Adipocyte (in vitro differentiated cells): ENCODE results near the gene MFRP.
A peak's percentile ranks its signal among the peaks of the same experiment; 100 is the strongest.

Source experiments
- DNase-seq: peaks from one replicate; pipeline ENCODE4 v3.0.0-alpha.2; 2015; ENCODE audit warnings: low read depth
- H3K27me3 ChIP-seq: replicated peaks from 2 replicates; pipeline ENCODE4 v1.7.0; 2013; ENCODE audit warnings: mild to moderate bottlenecking, low read length, moderate library complexity; ENCODE audit not compliant: control insufficient read depth, insufficient read depth
- H3K36me3 ChIP-seq: 2 replicates; pipeline ENCODE4 v1.7.0; 2013; ENCODE audit warnings: low read length, mild to moderate bottlenecking, moderate library complexity; ENCODE audit not compliant: control insufficient read depth, insufficient read depth, severe bottlenecking
- H3K4me1 ChIP-seq: 2 replicates; pipeline ENCODE4 v1.7.0; 2013; ENCODE audit warnings: mild to moderate bottlenecking, low read length, moderate library complexity; ENCODE audit not compliant: control insufficient read depth, insufficient read depth
- H3K4me3 ChIP-seq: 2 replicates; pipeline ENCODE4 v1.7.0; 2013; ENCODE audit warnings: mild to moderate bottlenecking, low read length, moderate library complexity
- H3K9ac ChIP-seq: 2 replicates; pipeline ENCODE4 v1.7.0; 2013; ENCODE audit warnings: mild to moderate bottlenecking, low read length, moderate library complexity
- H3K9me3 ChIP-seq: 2 replicates; pipeline ENCODE4 v1.7.0; 2013; ENCODE audit warnings: mild to moderate bottlenecking, low read length, moderate library complexity; ENCODE audit not compliant: control insufficient read depth

The MFRP gene

DNA sequence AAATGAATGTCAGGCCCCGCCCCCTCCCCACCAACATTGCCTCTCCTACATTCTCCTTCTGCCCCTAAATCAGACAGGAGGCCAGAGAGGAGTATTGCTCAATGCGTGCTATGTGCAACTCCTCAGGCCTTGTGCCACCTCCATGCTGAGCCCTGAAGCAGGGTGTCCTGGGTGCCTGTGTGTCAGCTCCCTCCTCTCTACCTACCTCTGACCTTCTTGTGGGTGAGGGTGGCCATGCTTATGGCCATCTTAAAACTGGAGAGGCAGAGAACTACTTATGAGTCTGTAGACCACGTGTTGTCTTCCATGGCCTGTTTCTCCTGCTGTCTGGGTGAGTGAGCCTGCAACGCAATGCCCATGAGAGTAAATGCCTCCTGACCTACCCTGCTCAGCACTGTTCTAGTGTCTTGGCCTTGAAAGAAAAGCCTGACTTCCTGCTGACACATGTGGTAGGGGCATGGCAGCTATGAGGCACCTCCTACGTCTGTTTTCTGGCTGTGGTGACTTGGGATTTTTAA is 40.1 kb downstream of the MFRP start:
- peak; percentile 66 for DNase-seq
- Histone ChIP-seq H3K9ac (peak overlapping the region; percentile 86), H3K36me3 (peaks cover 58% of the 10 kb centered on the region), H3K4me3 (no peak overlapping the region), H3K9me3 (no peaks in the 10 kb centered on the region), H3K4me1 (peaks cover 32% of the 10 kb centered on the region), H3K27me3 (no peaks in the 10 kb centered on the region)

- DNase-seq = peak; percentile 26
- H3K4me1 ChIP-seq = peaks cover 32% of the 10 kb centered on the region
- H3K36me3 ChIP-seq = peaks cover 58% of the 10 kb centered on the region
- no peaks in the 10 kb centered on the region for H3K27me3 ChIP-seq
- H3K9ac ChIP-seq = peak overlapping the region; percentile 86
- no peaks in the 10 kb centered on the region for H3K9me3 ChIP-seq
- peak overlapping the region; percentile 1 for H3K4me3 ChIP-seq
Observed at GRCh38 chr11:119305556-119306372, 40.7 kb downstream of the MFRP start.

- peaks cover 61% of the 10 kb centered on the region for H3K36me3 ChIP-seq
- H3K27me3 ChIP-seq = no peaks in the 10 kb centered on the region
- H3K9me3 ChIP-seq = no peaks in the 10 kb centered on the region
- no peak overlapping the region for H3K9ac ChIP-seq
- peaks cover 47% of the 10 kb centered on the region for H3K4me1 ChIP-seq
- H3K4me3 ChIP-seq = no peak overlapping the region
- no peak for DNase-seq
Observed at GRCh38 chr11:119303227-119303718, 43.2 kb downstream of the MFRP start.

GRCh38 chr11:119300198-119300964 is 46.1 kb downstream of the MFRP start:
- Histone ChIP-seq H3K4me3 (no peak overlapping the region), H3K9ac (no peak overlapping the region), H3K27me3 (no peaks in the 10 kb centered on the region), H3K36me3 (peaks cover 76% of the 10 kb centered on the region), H3K9me3 (no peaks in the 10 kb centered on the region), H3K4me1 (peaks cover 35% of the 10 kb centered on the region)
- no peak for DNase-seq

DNA sequence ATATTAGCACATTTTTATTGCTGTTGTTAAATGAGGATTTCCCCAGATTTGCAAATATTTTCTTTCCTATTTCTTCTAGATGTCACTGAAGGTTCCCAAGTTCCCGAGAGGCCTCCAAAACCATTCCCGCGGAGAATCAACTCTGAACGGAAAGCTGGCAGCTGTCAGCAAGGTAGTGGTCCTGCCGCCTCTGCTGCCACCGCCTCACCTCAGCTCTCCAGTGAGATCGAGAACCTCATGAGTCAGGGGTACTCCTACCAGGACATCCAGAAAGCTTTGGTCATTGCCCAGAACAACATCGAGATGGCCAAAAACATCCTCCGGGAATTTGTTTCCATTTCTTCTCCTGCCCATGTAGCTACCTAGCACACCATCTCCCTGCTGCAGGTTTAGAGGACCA is 47.1 kb downstream of the MFRP start:
- no peak overlapping the region for H3K9ac ChIP-seq
- H3K36me3 ChIP-seq = peaks cover 76% of the 10 kb centered on the region
- no peaks in the 10 kb centered on the region for H3K27me3 ChIP-seq
- no peak overlapping the region for H3K4me3 ChIP-seq
- no peaks in the 10 kb centered on the region for H3K9me3 ChIP-seq
- DNase-seq = no peak
- H3K4me1 ChIP-seq = peaks cover 40% of the 10 kb centered on the region

- Histone ChIP-seq H3K27me3 (no peaks in the 10 kb centered on the region), H3K4me3 (no peak overlapping the region), H3K36me3 (peaks cover 69% of the 10 kb centered on the region)
Observed at GRCh38 chr11:119298726-119299125, 47.8 kb downstream of the MFRP start.

DNA sequence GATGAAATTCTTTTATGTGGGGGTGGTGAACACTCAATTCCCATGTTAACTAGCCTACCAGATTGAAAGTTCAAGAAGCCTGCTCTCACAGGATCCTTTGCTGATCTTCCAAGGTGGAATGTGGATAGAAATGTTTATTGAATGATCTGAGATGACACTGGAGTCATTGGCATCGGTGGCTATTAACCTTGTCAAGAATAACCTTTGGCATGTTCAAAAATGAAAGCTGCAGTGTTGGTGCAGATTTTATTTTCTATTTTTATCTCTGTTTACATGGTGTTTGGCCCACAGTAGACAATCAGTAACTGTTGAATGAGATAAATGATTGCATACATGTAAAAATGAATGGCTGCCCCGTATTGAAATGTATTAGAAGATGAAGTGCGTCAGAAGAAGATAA is 48.6 kb downstream of the MFRP start:
- Histone ChIP-seq H3K9me3 (no peaks in the 10 kb centered on the region), H3K36me3 (peaks cover 61% of the 10 kb centered on the region), H3K4me1 (peaks cover 42% of the 10 kb centered on the region), H3K4me3 (no peak overlapping the region), H3K9ac (peak overlapping the region; percentile 2), H3K27me3 (no peaks in the 10 kb centered on the region)
- DNase-seq = no peak

More at GRCh38 chr11:119298726-119299125, 47.8 kb downstream of the MFRP start:
- Histone ChIP-seq H3K9me3 (no peaks in the 10 kb centered on the region), H3K9ac (peak overlapping the region; percentile 2), H3K4me1 (peaks cover 42% of the 10 kb centered on the region)
- DNase-seq = no peak

DNA sequence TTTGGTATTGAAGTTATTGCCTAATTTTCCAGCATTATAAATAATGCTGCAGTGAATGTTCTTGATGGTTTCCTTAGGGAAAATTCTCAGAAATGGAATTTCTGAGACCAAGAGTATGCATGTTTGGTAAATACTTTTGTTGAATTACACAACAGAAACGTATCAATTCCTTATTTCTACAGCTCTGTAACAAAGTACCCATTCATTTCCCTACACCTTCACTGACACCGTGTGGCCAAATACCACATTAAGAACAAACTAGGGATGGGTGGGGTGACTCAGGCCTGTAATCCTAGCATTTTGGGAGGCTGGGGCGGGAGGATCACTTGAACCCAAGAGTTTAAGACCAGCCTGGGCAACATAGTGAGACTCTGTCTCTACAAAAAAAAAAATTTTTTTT is 51.3 kb downstream of the MFRP start:
- Histone ChIP-seq H3K9ac (peak overlapping the region; percentile 55), H3K36me3 (peaks cover 42% of the 10 kb centered on the region), H3K4me1 (peaks cover 42% of the 10 kb centered on the region), H3K27me3 (no peaks in the 10 kb centered on the region), H3K9me3 (peaks cover 10% of the 10 kb centered on the region), H3K4me3 (no peak overlapping the region)
- DNase-seq = peak; percentile 20

DNA sequence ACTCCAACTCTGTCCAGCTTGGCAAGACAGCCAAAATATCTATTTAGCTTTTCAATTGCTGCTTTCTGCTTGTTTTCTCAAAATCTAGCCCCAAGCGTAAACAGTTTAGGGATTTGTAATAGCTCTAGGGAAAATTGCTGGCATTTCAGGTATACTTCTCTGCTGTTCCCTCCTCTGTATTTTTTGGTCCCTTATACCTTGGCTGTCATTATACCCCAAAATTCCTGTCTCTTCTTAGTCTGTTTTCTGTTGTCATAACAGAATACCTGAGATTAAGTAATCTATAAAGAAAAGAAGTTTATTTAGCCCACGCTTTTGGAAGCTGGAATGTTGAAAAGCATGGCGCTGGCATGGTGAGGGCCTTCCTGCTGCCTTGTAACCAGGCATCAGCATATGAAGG is 53.0 kb downstream of the MFRP start:
- no peak for DNase-seq
- H3K4me3 ChIP-seq = no peak overlapping the region
- H3K9me3 ChIP-seq = peaks cover 10% of the 10 kb centered on the region
- H3K4me1 ChIP-seq = peaks cover 29% of the 10 kb centered on the region
- H3K27me3 ChIP-seq = no peaks in the 10 kb centered on the region
- no peak overlapping the region for H3K9ac ChIP-seq
- peaks cover 37% of the 10 kb centered on the region for H3K36me3 ChIP-seq

DNA sequence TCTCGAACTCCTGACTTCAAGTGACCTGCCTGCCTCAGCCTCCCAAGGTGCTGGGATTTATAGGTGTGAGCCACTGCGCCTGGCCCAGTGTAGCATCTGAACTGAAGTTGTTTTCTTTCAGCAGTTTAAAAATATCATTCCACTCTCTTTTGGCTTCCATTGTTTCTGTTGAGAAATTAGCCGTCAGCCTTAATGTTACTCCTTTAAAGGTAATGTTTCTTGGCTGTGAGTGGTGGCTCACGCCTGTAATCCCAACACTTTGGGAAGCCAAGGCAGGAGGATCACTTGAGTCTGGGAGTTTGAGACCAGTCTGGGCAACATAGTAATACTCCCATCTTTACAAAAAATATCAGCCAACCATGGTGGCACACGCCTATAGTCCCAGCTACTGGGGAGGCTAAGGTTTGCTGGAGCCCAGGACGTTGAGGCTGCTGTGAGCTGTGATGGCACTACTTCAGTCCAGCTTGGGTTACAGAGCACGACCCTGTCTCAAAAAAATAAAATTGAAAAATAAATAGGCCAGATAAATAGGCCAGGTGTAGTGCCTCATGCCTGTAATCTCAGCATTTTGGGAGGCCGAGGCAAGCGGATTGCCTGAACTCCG is 55.5 kb downstream of the MFRP start:
- H3K36me3 ChIP-seq = peaks cover 44% of the 10 kb centered on the region

More for the DNA sequence above, 55.5 kb downstream of the MFRP start:
- Histone ChIP-seq H3K9ac (no peak overlapping the region), H3K27me3 (no peaks in the 10 kb centered on the region), H3K4me3 (no peak overlapping the region), H3K9me3 (peaks cover 10% of the 10 kb centered on the region), H3K4me1 (peaks cover 16% of the 10 kb centered on the region)
- DNase-seq = no peak
